Muscle of arm (tissue), 14 donors: ENCODE measurements around the gene NAGLU. TPM values are rescaled to one million over a fixed set of nuclear protein-coding genes. Genes with fewer than 3 reads are reported as not detected.

Experiments used
- DNase-seq: peaks from one replicate; pipeline ENCODE4 v3.0.0-alpha.2; 2013
- long read RNA-seq, 11 donors: transcript quantifications; one replicate each; lab custom pipeline, GENCODE V29; 2026
- polyA plus RNA-seq, 12 donors: library from polyadenylated mRNA; unstranded; fragments of 120-200 nt; gene quantifications; one replicate each; pipeline ENCODE4 v1.2.1, GENCODE V29; 2013; ENCODE audit not compliant: insufficient read length in 12 of 12

NAGLU gene
- 10 to 100 TPM in 11 of 12 donors, not detected in 1; 15.6 to 25.8 (median 17.9) TPM for polyA plus RNA-seq
- long read RNA-seq, donor 1, transcript NAGLU-201 (6 exons, 2,544 nt): major isoform, 8 of 27 reads
- long read RNA-seq, donor 1, partial matches to known transcripts: 17 of 27 reads
- long read RNA-seq, donor 1, other reads (novel, unspliced or antisense): 0 of 27 reads
- long read RNA-seq, donor 2, transcript NAGLU-201 (6 exons, 2,544 nt): major isoform, 6 of 6 reads
- long read RNA-seq, donor 2, partial matches to known transcripts: 0 of 6 reads
- long read RNA-seq, donor 2, other reads (novel, unspliced or antisense): 0 of 6 reads
- long read RNA-seq, donor 3, partial matches to known transcripts: 0 of 3 reads
- long read RNA-seq, donor 3, other reads (novel, unspliced or antisense): 0 of 3 reads
- long read RNA-seq, donor 4, partial matches to known transcripts: 0 of 3 reads
- long read RNA-seq, donor 4, other reads (novel, unspliced or antisense): 0 of 3 reads
- long read RNA-seq, donor 5, partial matches to known transcripts: 0 of 5 reads
- long read RNA-seq, donor 5, other reads (novel, unspliced or antisense): 0 of 5 reads
- long read RNA-seq, donor 6: 0 reads
- long read RNA-seq, donor 7, partial matches to known transcripts: 0 of 2 reads
- long read RNA-seq, donor 7, other reads (novel, unspliced or antisense): 0 of 2 reads
- long read RNA-seq, donor 8, partial matches to known transcripts: 0 of 2 reads
- long read RNA-seq, donor 8, other reads (novel, unspliced or antisense): 0 of 2 reads
- long read RNA-seq, donor 9, partial matches to known transcripts: 0 of 1 reads
- long read RNA-seq, donor 9, other reads (novel, unspliced or antisense): 0 of 1 reads
- long read RNA-seq, donor 10, partial matches to known transcripts: 0 of 1 reads
- long read RNA-seq, donor 10, other reads (novel, unspliced or antisense): 0 of 1 reads
- long read RNA-seq, donor 11, partial matches to known transcripts: 0 of 5 reads
- long read RNA-seq, donor 11, other reads (novel, unspliced or antisense): 0 of 5 reads

- peak; percentile 96 for DNase-seq
These were observed at the start of gene NAGLU for GRCh38 chr17:42536048-42536371. Gene NAGLU, plus strand, starts transcription at chr17:42536241. Its CDS starts 32 bp downstream, at chr17:42536273.

- no peak for DNase-seq
These were observed 48.0 kb upstream of the NAGLU start for GRCh38 chr17:42488032-42488431.

GRCh38 chr17:42493319-42493718 is 42.7 kb upstream of the NAGLU start:
- no peak for DNase-seq

GRCh38 chr17:42494673-42495072 is 41.4 kb upstream of the NAGLU start:
- DNase-seq: no peak

GRCh38 chr17:42498828-42499227 is 37.2 kb upstream of the NAGLU start:
- DNase-seq: no peak

- no peak for DNase-seq
These were observed 34.0 kb upstream of the NAGLU start for GRCh38 chr17:42502091-42502490.

- no peak for DNase-seq
These were observed 33.1 kb upstream of the NAGLU start for GRCh38 chr17:42502926-42503325.

GRCh38 chr17:42507671-42508070 is 28.4 kb upstream of the NAGLU start:
- no peak for DNase-seq

GRCh38 chr17:42508426-42509165 is 27.4 kb upstream of the NAGLU start:
- no peak for DNase-seq

GRCh38 chr17:42509409-42509808 is 26.6 kb upstream of the NAGLU start:
- no peak for DNase-seq

- DNase-seq: no peak
These were observed 26.2 kb upstream of the NAGLU start for GRCh38 chr17:42509841-42510240.

GRCh38 chr17:42512246-42512645 is 23.8 kb upstream of the NAGLU start:
- DNase-seq: no peak

- no peak for DNase-seq
These were observed 23.2 kb upstream of the NAGLU start for GRCh38 chr17:42512733-42513251.

- no peak for DNase-seq
These were observed 22.4 kb upstream of the NAGLU start for GRCh38 chr17:42513686-42514085.

- DNase-seq: no peak
These were observed 21.8 kb upstream of the NAGLU start for GRCh38 chr17:42514279-42514678.

- no peak for DNase-seq
These were observed 21.2 kb upstream of the NAGLU start for GRCh38 chr17:42514867-42515266.

GRCh38 chr17:42517516-42517915 is 18.5 kb upstream of the NAGLU start:
- DNase-seq: peak; percentile 82

GRCh38 chr17:42518046-42518754 is 17.8 kb upstream of the NAGLU start:
- DNase-seq: peak; percentile 78

- DNase-seq: peak; percentile 26
These were observed 17.1 kb upstream of the NAGLU start for GRCh38 chr17:42518755-42519545.
